HS-5 (cell line): ENCODE measurements around the gene RNF39.

ENCODE experiments used
- DNase-seq: peaks from one replicate; pipeline ENCODE4 v3.0.0-alpha.2; 2012; ENCODE audit warnings: low read depth

RNF39 gene

GRCh38 chr6:30096829-30097228 lies 21.3 kb upstream of the RNF39 start:
- no peak for DNase-seq

- DNase-seq = no peak
Measured at GRCh38 chr6:30093951-30094661, 18.5 kb upstream of the RNF39 start.

- DNase-seq = no peak
Measured at GRCh38 chr6:30092852-30093543, 17.4 kb upstream of the RNF39 start.

GRCh38 chr6:30091577-30092381 lies 16.2 kb upstream of the RNF39 start:
- peak; percentile 57 for DNase-seq

- DNase-seq = no peak
Measured at GRCh38 chr6:30087876-30088275, 12.3 kb upstream of the RNF39 start.

- no peak for DNase-seq
Measured at GRCh38 chr6:30077218-30077617, 1.6 kb upstream of the RNF39 start.

GRCh38 chr6:30075790-30076732 lies 492 bp upstream of the RNF39 start:
- no peak for DNase-seq

- DNase-seq = no peak
Measured at GRCh38 chr6:30074331-30075093, 1.1 kb downstream of the RNF39 start.

GRCh38 chr6:30073489-30074235 lies 1.9 kb downstream of the RNF39 start:
- no peak for DNase-seq

- DNase-seq = no peak
Measured at GRCh38 chr6:30071858-30072257, 3.7 kb downstream of the RNF39 start.

- DNase-seq = no peak
Measured at GRCh38 chr6:30071081-30071818, 4.3 kb downstream of the RNF39 start.

GRCh38 chr6:30067460-30068139 lies 8.0 kb downstream of the RNF39 start:
- DNase-seq = no peak

GRCh38 chr6:30066577-30067459 lies 8.8 kb downstream of the RNF39 start, which contains the start of gene PPP1R11:
Gene PPP1R11, plus strand, starts transcription at chr6:30067198. Its CDS starts 213 bp downstream, at chr6:30067411.
- DNase-seq = peak; percentile 98

GRCh38 chr6:30066082-30066481 lies 9.5 kb downstream of the RNF39 start:
- DNase-seq = no peak

- DNase-seq = no peak
Measured at GRCh38 chr6:30063315-30063714, 12.3 kb downstream of the RNF39 start.

- no peak for DNase-seq
Measured at GRCh38 chr6:30062471-30063178, 12.9 kb downstream of the RNF39 start.

- no peak for DNase-seq
Measured at GRCh38 chr6:30061858-30062458, 13.6 kb downstream of the RNF39 start.
